Keratinocyte (primary cell): ENCODE results near the gene SNPH.

ENCODE experiments used
- CTCF ChIP-seq, 3 experiments: IDR thresholded peaks in 1 of 3; conservative IDR thresholded peaks in 1 of 3; optimal IDR thresholded peaks in 1 of 3; 2 replicates in 2 of 3; 3 replicates in 1 of 3; pipeline versions ENCODE3 to v1.5.1; 2011; ENCODE audit warnings: low read length in 3 of 3, mild to moderate bottlenecking in 3 of 3, moderate library complexity in 2 of 3, control low read depth in 1 of 3, inconsistent platforms in 1 of 3; ENCODE audit not compliant: insufficient read depth in 2 of 3; ENCODE audit errors: extremely low read depth in 1 of 3
- EZH2 ChIP-seq: IDR thresholded peaks from one replicate; pipeline ENCODE4 v1.6.1; 2012; ENCODE audit warnings: inconsistent platforms, mild to moderate bottlenecking, low read length, moderate library complexity

DNA sequence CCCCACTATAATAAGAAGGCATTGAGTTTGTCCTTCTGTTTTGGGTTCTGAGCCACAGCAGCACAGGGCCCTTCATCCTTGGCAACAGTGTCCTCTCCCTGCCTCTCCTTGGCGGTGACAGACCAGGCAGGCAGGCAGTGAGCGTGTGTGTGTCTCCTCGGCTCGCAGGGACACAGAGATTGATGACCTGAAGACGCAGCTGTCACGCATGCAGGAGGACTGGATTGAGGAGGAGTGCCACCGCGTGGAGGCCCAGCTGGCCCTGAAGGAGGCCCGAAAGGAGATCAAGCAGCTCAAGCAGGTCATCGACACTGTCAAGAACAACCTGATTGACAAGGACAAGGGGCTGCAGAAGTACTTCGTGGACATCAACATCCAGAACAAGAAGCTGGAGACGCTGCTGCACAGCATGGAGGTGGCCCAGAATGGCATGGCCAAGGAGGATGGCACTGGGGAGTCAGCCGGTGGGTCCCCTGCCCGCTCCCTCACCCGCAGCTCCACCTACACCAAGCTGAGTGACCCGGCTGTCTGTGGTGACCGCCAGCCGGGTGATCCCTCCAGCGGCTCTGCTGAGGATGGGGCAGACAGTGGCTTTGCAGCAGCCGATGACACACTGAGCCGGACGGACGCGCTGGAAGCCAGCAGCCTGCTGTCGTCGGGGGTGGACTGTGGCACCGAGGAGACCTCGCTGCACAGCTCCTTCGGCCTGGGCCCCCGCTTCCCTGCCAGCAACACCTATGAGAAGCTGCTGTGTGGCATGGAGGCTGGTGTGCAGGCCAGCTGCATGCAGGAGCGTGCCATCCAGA is 38.8 kb downstream of the SNPH start:
- TF ChIP-seq CTCF (optimal IDR thresholded peaks at IDR 0.05 in 1 of 3, IDR thresholded peaks at IDR 0.05 in 1 of 3, conservative IDR thresholded peaks at IDR 0.05 in 1 of 3; ENCODE audit: extremely low read depth in 1 of 3, insufficient read depth in 2 of 3, low read length in 3 of 3) (no peak), EZH2 (no peak)
